ENCODE data around the gene PDE1C. TPM values are rescaled to one million over a fixed set of nuclear protein-coding genes. Genes with fewer than 3 reads are reported as not detected.

PDE1C gene
- total and polyA plus RNA-seq, 11 donors = 35.3 to 307 (median 141) TPM

GRCh38 chr7:31852462-31852861, 217.7 kb downstream of the PDE1C start:
- peaks cover 0 to 29% (median 5%) of the 10 kb centered on the region in 12 donors for H3K4me1 ChIP-seq
- peak; percentile 38 to 77 (median 70) for ATAC-seq
- peak overlapping the region in 8 of 12 donors; percentile 20 to 63 (median 48) for H3K27ac ChIP-seq
- no peak for TF ChIP-seq CTCF (IDR thresholded peaks at IDR 0.05)
- TF ChIP-seq POLR2A (IDR thresholded peaks at IDR 0.05) = no peak
- no peak for DNase-seq
- no peaks in the 10 kb centered on the region for H3K9me3 ChIP-seq
- no peak overlapping the region for H3K4me3 ChIP-seq
- 50 to 61% (median 54%) methylated on average over 2 of the region's 2 CpGs for WGBS, 4 donors
- H3K36me3 ChIP-seq = peaks cover 0 to 40% (median 7%) of the 10 kb centered on the region in 9 donors
- intact Hi-C loops (cut with DNase I) = no loop called here
- no peaks in the 10 kb centered on the region for H3K27me3 ChIP-seq

- TF ChIP-seq POLR2A (IDR thresholded peaks at IDR 0.05) (no peak), CTCF (IDR thresholded peaks at IDR 0.05) (no peak)
- Histone ChIP-seq H3K36me3 (peaks cover 0 to 47% (median 7%) of the 10 kb centered on the region in 9 donors), H3K9me3 (no peaks in the 10 kb centered on the region), H3K27me3 (no peaks in the 10 kb centered on the region), H3K27ac (peak overlapping the region in 1 of 12 donors; percentile 49), H3K4me3 (no peak overlapping the region), H3K4me1 (peaks cover 0 to 29% (median 2%) of the 10 kb centered on the region in 12 donors)
- ATAC-seq = no peak
- DNase-seq = no peak
- 37 to 77% (median 56%) methylated on average over 2 of the region's 2 CpGs for WGBS, 4 donors
- intact Hi-C loops (cut with DNase I) = no loop called here
These were observed 219.1 kb downstream of the PDE1C start for GRCh38 chr7:31851119-31851518.

- no peak for ATAC-seq
- Histone ChIP-seq H3K27ac (no peak overlapping the region), H3K36me3 (peaks cover 0 to 50% (median 7%) of the 10 kb centered on the region in 9 donors), H3K4me3 (no peak overlapping the region), H3K9me3 (no peaks in the 10 kb centered on the region), H3K27me3 (no peaks in the 10 kb centered on the region), H3K4me1 (peaks cover 0 to 29% (median 2%) of the 10 kb centered on the region in 12 donors)
- TF ChIP-seq CTCF (IDR thresholded peaks at IDR 0.05) = no peak
- TF ChIP-seq POLR2A (IDR thresholded peaks at IDR 0.05) = no peak
- DNase-seq = no peak
- WGBS, 4 donors = 85 to 92% (median 88%) methylated on average over 4 of the region's 4 CpGs
- intact Hi-C loops (cut with DNase I) = no loop called here
These were observed 219.6 kb downstream of the PDE1C start for GRCh38 chr7:31850601-31851000.

GRCh38 chr7:31850066-31850465, 220.1 kb downstream of the PDE1C start:
- Histone ChIP-seq H3K4me3 (no peak overlapping the region), H3K4me1 (peaks cover 0 to 29% (median 2%) of the 10 kb centered on the region in 12 donors), H3K9me3 (peaks cover 0 to 4% (median 0%) of the 10 kb centered on the region in 12 donors), H3K36me3 (peaks cover 0 to 54% (median 7%) of the 10 kb centered on the region in 9 donors), H3K27ac (no peak overlapping the region), H3K27me3 (no peaks in the 10 kb centered on the region)
- TF ChIP-seq CTCF (IDR thresholded peaks at IDR 0.05) (no peak), POLR2A (IDR thresholded peaks at IDR 0.05) (no peak)
- ATAC-seq (no peak), DNase-seq (no peak)
- 82 to 89% (median 87%) methylated on average over 5 of the region's 5 CpGs for WGBS, 4 donors
- intact Hi-C loops (cut with DNase I) = no loop called here
